SKM-1 (cell line): ENCODE measurements around the gene GALNT14.

Source experiments
- DNase-seq: peaks from one replicate; lab custom pipeline; 2025; ENCODE audit not compliant: unreplicated experiment; lab: John Stamatoyannopoulos, UW

Gene GALNT14

GRCh38 chr2:30862054-30862651 lies 276.1 kb downstream of the GALNT14 start:
- DNase-seq, result peak; percentile 58

GRCh38 chr2:30860726-30861125 lies 277.5 kb downstream of the GALNT14 start:
- no peak for DNase-seq
